GM20000 (cell line): ENCODE measurements around the gene HADH.

Source experiments
- DNase-seq: peaks from one replicate; pipeline ENCODE4 v3.0.0; 2012; ENCODE audit warnings: low spot score
- TF ChIP-seq, protein P1 (sequence below): IDR thresholded peaks from 2 replicates; pipeline ENCODE4 v1.5.1; 2012; ENCODE audit warnings: mild to moderate bottlenecking, control low read depth; ENCODE audit errors: extremely low read depth, missing control alignments

The HADH gene

DNA sequence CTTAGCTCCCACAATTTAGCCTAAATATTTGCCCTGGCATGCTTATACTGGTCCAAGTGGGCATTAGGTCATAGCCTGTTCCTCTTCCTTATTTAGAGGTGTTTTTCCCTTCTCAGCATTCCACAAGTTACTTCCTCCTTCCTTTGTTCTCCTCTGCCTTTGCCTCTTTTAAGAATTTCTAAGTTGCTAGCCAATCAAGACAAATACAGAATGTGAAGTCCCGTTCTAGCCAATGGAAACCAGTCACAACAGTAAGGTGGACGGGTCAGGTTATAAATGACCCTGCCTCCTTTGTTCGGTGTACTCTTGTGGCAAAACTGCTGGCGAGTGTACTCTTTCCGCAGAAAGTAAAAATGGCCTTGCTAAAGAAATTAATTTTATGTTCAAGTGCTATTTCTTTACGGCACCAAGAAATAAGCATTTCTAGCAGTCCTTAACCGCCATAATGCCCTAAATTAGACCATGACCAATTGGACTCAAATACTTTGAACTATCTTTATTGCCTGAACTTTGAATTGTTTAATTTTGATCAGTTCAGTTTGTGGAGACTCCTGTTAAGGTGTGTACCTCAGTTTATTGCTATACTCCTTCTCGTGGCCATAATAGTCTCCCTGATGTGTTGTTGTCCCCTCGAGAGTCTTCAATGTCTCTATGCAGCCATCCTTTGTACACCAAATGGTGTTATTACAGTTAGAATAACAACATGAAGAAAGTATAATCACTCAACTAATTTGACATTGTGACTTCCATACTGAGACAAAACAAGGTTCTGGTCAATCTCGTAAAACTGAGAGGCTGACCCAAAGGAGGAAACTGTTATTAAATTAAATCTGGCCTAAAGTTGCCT lies 1.6 kb upstream of the HADH start:
- TF ChIP-seq, protein P1, sequence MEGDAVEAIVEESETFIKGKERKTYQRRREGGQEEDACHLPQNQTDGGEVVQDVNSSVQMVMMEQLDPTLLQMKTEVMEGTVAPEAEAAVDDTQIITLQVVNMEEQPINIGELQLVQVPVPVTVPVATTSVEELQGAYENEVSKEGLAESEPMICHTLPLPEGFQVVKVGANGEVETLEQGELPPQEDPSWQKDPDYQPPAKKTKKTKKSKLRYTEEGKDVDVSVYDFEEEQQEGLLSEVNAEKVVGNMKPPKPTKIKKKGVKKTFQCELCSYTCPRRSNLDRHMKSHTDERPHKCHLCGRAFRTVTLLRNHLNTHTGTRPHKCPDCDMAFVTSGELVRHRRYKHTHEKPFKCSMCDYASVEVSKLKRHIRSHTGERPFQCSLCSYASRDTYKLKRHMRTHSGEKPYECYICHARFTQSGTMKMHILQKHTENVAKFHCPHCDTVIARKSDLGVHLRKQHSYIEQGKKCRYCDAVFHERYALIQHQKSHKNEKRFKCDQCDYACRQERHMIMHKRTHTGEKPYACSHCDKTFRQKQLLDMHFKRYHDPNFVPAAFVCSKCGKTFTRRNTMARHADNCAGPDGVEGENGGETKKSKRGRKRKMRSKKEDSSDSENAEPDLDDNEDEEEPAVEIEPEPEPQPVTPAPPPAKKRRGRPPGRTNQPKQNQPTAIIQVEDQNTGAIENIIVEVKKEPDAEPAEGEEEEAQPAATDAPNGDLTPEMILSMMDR, result no peak
- no peak for DNase-seq

- DNase-seq, result no peak
- TF ChIP-seq, protein P1, result no peak
Measured at GRCh38 chr4:107988763-107989035, 990 bp upstream of the HADH start.

DNA sequence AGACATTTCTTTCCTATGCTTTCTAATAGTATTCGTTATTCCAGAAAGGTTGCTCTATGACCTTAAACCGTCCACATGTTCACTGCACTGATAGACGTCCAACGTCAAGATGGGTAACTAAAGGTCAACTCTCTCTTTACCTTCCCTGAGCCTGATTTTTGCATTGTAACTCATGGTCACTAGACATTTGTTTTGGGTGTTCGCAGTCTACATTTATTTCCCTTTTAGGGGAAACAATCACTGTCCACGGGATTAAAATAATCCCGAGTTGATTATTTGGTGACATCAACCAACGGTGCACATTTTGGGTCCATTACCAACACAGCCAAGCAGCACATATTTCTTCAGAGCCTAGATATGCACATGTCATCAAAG lies 540 bp upstream of the HADH start:
- no peak for DNase-seq

GRCh38 chr4:107991945-107992630 lies 2.4 kb downstream of the HADH start:
- TF ChIP-seq, protein P1, result no peak
- DNase-seq, result peak; percentile 30

More for the DNA sequence above, 540 bp upstream of the HADH start:
- TF ChIP-seq, protein P1, result no peak

DNA sequence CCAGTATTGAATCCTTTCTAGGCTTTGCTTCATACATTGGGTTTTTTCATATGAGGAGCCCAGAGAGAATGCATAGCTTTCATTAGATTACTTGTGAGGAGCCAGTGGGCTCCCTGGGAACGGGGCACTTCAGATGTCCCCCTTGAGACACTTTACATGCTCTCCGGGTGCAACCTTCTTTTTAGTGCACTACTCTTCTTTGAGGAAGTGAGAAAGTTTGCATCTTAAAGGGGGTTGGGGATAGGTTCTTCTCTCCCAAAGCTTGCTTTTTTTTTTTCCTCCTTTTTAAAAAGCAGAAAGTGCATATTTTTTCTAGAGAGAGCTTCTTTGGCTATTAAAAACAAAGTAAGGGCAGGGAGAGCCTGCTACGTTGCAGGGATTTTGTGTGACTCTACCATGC lies 4.3 kb downstream of the HADH start:
- TF ChIP-seq, protein P1, result no peak
- peak; percentile 62 for DNase-seq

DNA sequence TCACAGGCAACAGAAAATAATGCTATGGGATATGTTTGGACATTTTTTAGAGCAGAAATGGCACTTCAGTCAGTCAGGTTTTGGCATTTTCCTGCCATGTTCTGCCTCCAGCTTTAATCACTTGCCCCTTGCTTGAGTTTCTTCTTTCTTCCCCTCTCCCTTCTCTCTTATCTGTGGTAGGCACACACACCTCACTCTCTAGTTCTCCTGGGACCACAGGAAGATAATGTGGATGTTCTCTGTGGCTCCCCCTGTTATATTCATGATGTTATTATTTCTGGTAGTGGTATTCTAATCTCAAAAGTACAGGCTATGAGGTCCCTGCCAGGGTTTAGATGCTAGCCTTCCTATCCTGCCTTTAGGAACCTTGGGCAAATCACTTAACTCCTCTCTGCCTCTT lies 5.2 kb downstream of the HADH start:
- TF ChIP-seq, protein P1, result no peak
- no peak for DNase-seq

DNA sequence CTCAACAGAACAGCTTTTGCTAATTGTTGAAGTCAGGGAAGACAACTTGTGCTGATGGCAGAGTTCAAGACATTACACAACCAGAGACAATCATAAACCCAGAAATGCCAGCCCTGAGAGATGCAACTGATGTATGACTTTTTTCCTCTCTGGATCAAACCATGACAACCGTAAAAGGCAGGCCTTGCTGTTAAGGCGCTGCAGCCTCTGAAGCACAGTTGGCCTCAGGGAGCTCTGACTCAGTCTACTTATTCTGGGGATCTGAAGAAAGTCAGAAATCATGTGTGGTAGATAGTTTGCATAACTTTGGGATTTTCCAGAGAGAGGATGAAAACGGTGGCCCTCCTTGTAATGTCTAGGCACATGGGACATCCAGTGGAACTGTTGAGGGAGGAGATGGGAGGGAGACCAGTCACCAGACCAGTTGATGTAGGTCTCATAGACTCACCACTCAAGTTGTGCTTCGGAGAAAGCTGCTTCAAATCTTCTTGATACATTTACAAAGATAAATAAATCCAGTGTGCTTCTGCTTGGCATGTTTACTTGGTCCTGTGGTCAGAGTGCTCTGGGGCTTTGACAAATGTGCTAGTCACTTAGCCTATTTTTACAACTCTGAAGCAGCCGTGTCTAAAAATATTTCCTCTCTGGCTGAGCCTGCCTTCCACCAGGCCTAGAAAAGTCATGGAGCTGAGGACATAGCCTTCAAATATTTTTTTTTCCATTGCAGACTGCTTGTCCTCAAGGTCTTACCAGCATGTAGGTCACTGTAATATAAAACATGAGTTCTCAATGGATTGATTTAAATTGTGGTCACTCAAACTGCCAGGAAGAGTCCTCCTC lies 7.5 kb downstream of the HADH start:
- TF ChIP-seq, protein P1, result no peak
- DNase-seq, result no peak
